ENCODE results near the gene AP3S2.

GRCh38 chr15:89799918-89800498, 93.8 kb downstream of the AP3S2 start:
- TF ChIP-seq CTCF (conservative IDR thresholded peaks at IDR 0.05; ENCODE audit: low read depth in 2 of 2) (no peak), EZH2 (IDR thresholded peaks at IDR 0.05; ENCODE audit: low read depth, unreplicated experiment) (no peak), EZH2phosphoT487 (IDR thresholded peaks at IDR 0.05; ENCODE audit: unreplicated experiment) (no peak), POLR2AphosphoS5 (IDR thresholded peaks at IDR 0.05; ENCODE audit: low read depth) (no peak)
- TF ChIP-seq, protein P1, sequence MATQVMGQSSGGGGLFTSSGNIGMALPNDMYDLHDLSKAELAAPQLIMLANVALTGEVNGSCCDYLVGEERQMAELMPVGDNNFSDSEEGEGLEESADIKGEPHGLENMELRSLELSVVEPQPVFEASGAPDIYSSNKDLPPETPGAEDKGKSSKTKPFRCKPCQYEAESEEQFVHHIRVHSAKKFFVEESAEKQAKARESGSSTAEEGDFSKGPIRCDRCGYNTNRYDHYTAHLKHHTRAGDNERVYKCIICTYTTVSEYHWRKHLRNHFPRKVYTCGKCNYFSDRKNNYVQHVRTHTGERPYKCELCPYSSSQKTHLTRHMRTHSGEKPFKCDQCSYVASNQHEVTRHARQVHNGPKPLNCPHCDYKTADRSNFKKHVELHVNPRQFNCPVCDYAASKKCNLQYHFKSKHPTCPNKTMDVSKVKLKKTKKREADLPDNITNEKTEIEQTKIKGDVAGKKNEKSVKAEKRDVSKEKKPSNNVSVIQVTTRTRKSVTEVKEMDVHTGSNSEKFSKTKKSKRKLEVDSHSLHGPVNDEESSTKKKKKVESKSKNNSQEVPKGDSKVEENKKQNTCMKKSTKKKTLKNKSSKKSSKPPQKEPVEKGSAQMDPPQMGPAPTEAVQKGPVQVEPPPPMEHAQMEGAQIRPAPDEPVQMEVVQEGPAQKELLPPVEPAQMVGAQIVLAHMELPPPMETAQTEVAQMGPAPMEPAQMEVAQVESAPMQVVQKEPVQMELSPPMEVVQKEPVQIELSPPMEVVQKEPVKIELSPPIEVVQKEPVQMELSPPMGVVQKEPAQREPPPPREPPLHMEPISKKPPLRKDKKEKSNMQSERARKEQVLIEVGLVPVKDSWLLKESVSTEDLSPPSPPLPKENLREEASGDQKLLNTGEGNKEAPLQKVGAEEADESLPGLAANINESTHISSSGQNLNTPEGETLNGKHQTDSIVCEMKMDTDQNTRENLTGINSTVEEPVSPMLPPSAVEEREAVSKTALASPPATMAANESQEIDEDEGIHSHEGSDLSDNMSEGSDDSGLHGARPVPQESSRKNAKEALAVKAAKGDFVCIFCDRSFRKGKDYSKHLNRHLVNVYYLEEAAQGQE (IDR thresholded peaks at IDR 0.05; ENCODE audit: unreplicated experiment) = no peak

Measured in GM23338 (cell line).